LoVo (cell line): Measurements from ENCODE around the gene GIGYF2.
"Not testable (repeated sequence)": the region's sequence is repeated elsewhere in the genome, so short reads cannot be mapped to it uniquely, and the experiment has no call there.

Experiments used
- DNase-seq: peaks from one replicate; pipeline ENCODE4 v3.0.0-alpha.2; 2016; ENCODE audit warnings: low spot score

The GIGYF2 gene

GRCh38 chr2:232816657-232817056 is 119.5 kb downstream of the GIGYF2 start:
- no peak for DNase-seq

GRCh38 chr2:232817756-232818155 is 120.6 kb downstream of the GIGYF2 start:
- DNase-seq: no peak

GRCh38 chr2:232829988-232830387 is 132.9 kb downstream of the GIGYF2 start:
- no peak for DNase-seq

- no peak for DNase-seq
Measured at GRCh38 chr2:232831496-232831895, 134.4 kb downstream of the GIGYF2 start.

- no peak for DNase-seq
Measured at GRCh38 chr2:232833830-232834229, 136.7 kb downstream of the GIGYF2 start.

- peak; percentile 25 for DNase-seq
Measured at GRCh38 chr2:232835687-232836208, 138.6 kb downstream of the GIGYF2 start.

- no peak for DNase-seq
Measured at GRCh38 chr2:232836934-232837333, 139.8 kb downstream of the GIGYF2 start.

GRCh38 chr2:232838406-232838874 is 141.3 kb downstream of the GIGYF2 start:
- DNase-seq: no peak

- no peak for DNase-seq
Measured at GRCh38 chr2:232839411-232840079, 142.4 kb downstream of the GIGYF2 start.

- no peak for DNase-seq
Measured at GRCh38 chr2:232842689-232843088, 145.6 kb downstream of the GIGYF2 start.

GRCh38 chr2:232843834-232844233 is 146.7 kb downstream of the GIGYF2 start:
- DNase-seq: no peak

GRCh38 chr2:232846055-232846454 is 148.9 kb downstream of the GIGYF2 start:
- no peak for DNase-seq

GRCh38 chr2:232850039-232850438 is 152.9 kb downstream of the GIGYF2 start:
- no peak for DNase-seq

- DNase-seq: not testable (repeated sequence)
Measured at GRCh38 chr2:232852081-232852480, 154.9 kb downstream of the GIGYF2 start.

GRCh38 chr2:232852676-232853075 is 155.5 kb downstream of the GIGYF2 start:
- DNase-seq: no peak

- DNase-seq: peak; percentile 69
Measured at GRCh38 chr2:232854082-232854481, 157.0 kb downstream of the GIGYF2 start.

GRCh38 chr2:232857158-232857563 is 160.0 kb downstream of the GIGYF2 start:
- peak; percentile 57 for DNase-seq

GRCh38 chr2:232859385-232859916 is 162.3 kb downstream of the GIGYF2 start:
- no peak for DNase-seq

- DNase-seq: no peak
Measured at GRCh38 chr2:232860593-232861241, 163.6 kb downstream of the GIGYF2 start.

GRCh38 chr2:232861353-232861752 is 164.2 kb downstream of the GIGYF2 start:
- no peak for DNase-seq

- DNase-seq: no peak
Measured at GRCh38 chr2:232863996-232864395, 166.9 kb downstream of the GIGYF2 start.

GRCh38 chr2:232865165-232865564 is 168.0 kb downstream of the GIGYF2 start:
- DNase-seq: no peak

GRCh38 chr2:232866104-232866503 is 169.0 kb downstream of the GIGYF2 start:
- DNase-seq: no peak
